MM.1S (cell line): ENCODE data around the gene MZB1.

Source experiments
- DNase-seq: peaks from one replicate; pipeline ENCODE4 v3.0.0-alpha.2; 2015
- H2AFZ ChIP-seq: fragments of 300-600 bp; sonication (generic); 2 replicates; pipeline ENCODE4 v1.6.0; 2016; ENCODE audit warnings: antibody characterized with exemption, low read length
- H3F3A ChIP-seq: fragments of 300-600 bp; sonication (generic); 2 replicates; pipeline ENCODE4 v1.6.1; 2016; ENCODE audit warnings: mild to moderate bottlenecking, antibody characterized with exemption, low read length, moderate library complexity, mixed read lengths; ENCODE audit not compliant: insufficient read depth
- H3K27ac ChIP-seq: fragments of 300-600 bp; sonication (generic); 2 replicates; pipeline ENCODE4 v1.5.1; 2016; ENCODE audit warnings: mild to moderate bottlenecking, low read length
- H3K27me3 ChIP-seq: fragments of 300-600 bp; sonication (generic); replicated peaks from 2 replicates; pipeline ENCODE4 v1.6.0; 2016; ENCODE audit warnings: low read length; ENCODE audit not compliant: insufficient read depth
- H3K36me3 ChIP-seq: fragments of 300-600 bp; sonication (generic); replicated peaks from 2 replicates; pipeline ENCODE4 v1.6.1; 2016; ENCODE audit warnings: mild to moderate bottlenecking, low read length, mixed read lengths; ENCODE audit not compliant: insufficient read depth
- H3K4me1 ChIP-seq: fragments of 300-600 bp; sonication (generic); 2 replicates; pipeline ENCODE4 v1.6.1; 2016; ENCODE audit warnings: low read length, mixed read lengths
- H3K4me2 ChIP-seq: fragments of 300-600 bp; sonication (generic); 2 replicates; pipeline ENCODE4 v1.6.0; 2016; ENCODE audit warnings: low read depth, low read length
- H3K4me3 ChIP-seq: fragments of 300-600 bp; sonication (generic); 2 replicates; pipeline ENCODE4 v1.5.1; 2016; ENCODE audit warnings: low read length, mixed read lengths
- H3K79me2 ChIP-seq: fragments of 300-600 bp; sonication (generic); 2 replicates; pipeline ENCODE4 v1.6.1; 2016; ENCODE audit warnings: mixed run types, low read length, mixed read lengths
- H3K9ac ChIP-seq: fragments of 300-600 bp; sonication (generic); 2 replicates; pipeline ENCODE4 v1.6.1; 2016; ENCODE audit warnings: low read length, mixed read lengths
- H3K9me2 ChIP-seq: fragments of 300-600 bp; sonication (generic); replicated peaks from 2 replicates; pipeline ENCODE4 v1.6.1; 2016; ENCODE audit warnings: mild to moderate bottlenecking, low read length, mixed read lengths; ENCODE audit not compliant: insufficient read depth
- H3K9me3 ChIP-seq: fragments of 300-600 bp; sonication (generic); replicated peaks from 2 replicates; pipeline ENCODE4 v1.6.1; 2016; ENCODE audit warnings: mild to moderate bottlenecking, low read length, mixed read lengths; ENCODE audit not compliant: insufficient read depth
- H4K20me1 ChIP-seq: fragments of 300-600 bp; sonication (generic); 2 replicates; pipeline ENCODE4 v1.6.1; 2016; ENCODE audit warnings: mild to moderate bottlenecking, low read length, moderate library complexity, mixed read lengths; ENCODE audit not compliant: insufficient read depth
- CTCF ChIP-seq: fragments of 300-600 bp; sonication (generic); IDR thresholded peaks from 2 replicates; pipeline ENCODE4 v1.5.1; 2016; ENCODE audit warnings: antibody characterized with exemption, low read length, mixed read lengths
- EZH2 ChIP-seq: fragments of 300-600 bp; sonication (generic); optimal IDR thresholded peaks from 2 replicates; pipeline ENCODE3; 2017; ENCODE audit warnings: low read depth, mild to moderate bottlenecking, antibody characterized with exemption, low read length, mixed read lengths
- EZH2phosphoT487 ChIP-seq: fragments of 300-600 bp; sonication (generic); IDR thresholded peaks from 2 replicates; pipeline ENCODE4 v1.6.1; 2018; ENCODE audit warnings: antibody characterized with exemption, low read length

MZB1 gene

GRCh38 chr5:139374909-139375308, 14.8 kb downstream of the MZB1 start:
- Histone ChIP-seq H3K36me3 (no peaks in the 10 kb centered on the region), H3K9ac (no peak overlapping the region), H4K20me1 (no peaks in the 10 kb centered on the region), H3K4me2 (no peak overlapping the region), H3K9me3 (no peaks in the 10 kb centered on the region), H3K4me1 (no peaks in the 10 kb centered on the region), H3K9me2 (no peaks in the 10 kb centered on the region), H3K79me2 (no peaks in the 10 kb centered on the region), H2AFZ (no peak overlapping the region), H3F3A (no peaks in the 10 kb centered on the region), H3K27me3 (no peaks in the 10 kb centered on the region), H3K27ac (no peak overlapping the region), H3K4me3 (no peak overlapping the region)
- DNase-seq, result no peak
- no peak for TF ChIP-seq EZH2phosphoT487
- no peak for TF ChIP-seq EZH2
- no peak for TF ChIP-seq CTCF

- Histone ChIP-seq H3K9me2 (no peaks in the 10 kb centered on the region), H3K36me3 (peaks cover 5% of the 10 kb centered on the region; the same call in 1 of the 2 replicates), H3F3A (no peaks in the 10 kb centered on the region; the same call in 1 of the 2 replicates), H3K27ac (no peak overlapping the region), H3K27me3 (no peaks in the 10 kb centered on the region), H3K4me1 (no peaks in the 10 kb centered on the region), H3K4me2 (no peak overlapping the region), H2AFZ (no peak overlapping the region), H4K20me1 (no peaks in the 10 kb centered on the region; the same call in 1 of the 2 replicates), H3K9ac (no peak overlapping the region), H3K4me3 (no peak overlapping the region), H3K79me2 (no peaks in the 10 kb centered on the region), H3K9me3 (no peaks in the 10 kb centered on the region)
- no peak for TF ChIP-seq EZH2
- TF ChIP-seq EZH2phosphoT487, result no peak
- TF ChIP-seq CTCF, result no peak
- no peak for DNase-seq
Measured at GRCh38 chr5:139371482-139372435, 18.0 kb downstream of the MZB1 start.

- Histone ChIP-seq H3K36me3 (peaks cover 8% of the 10 kb centered on the region; the same call in 1 of the 2 replicates), H3K27ac (no peak overlapping the region), H3K79me2 (no peaks in the 10 kb centered on the region), H3F3A (no peaks in the 10 kb centered on the region; the same call in 1 of the 2 replicates), H3K9me3 (no peaks in the 10 kb centered on the region), H4K20me1 (no peaks in the 10 kb centered on the region; the same call in 1 of the 2 replicates), H3K9ac (no peak overlapping the region), H3K27me3 (no peaks in the 10 kb centered on the region), H3K4me1 (no peaks in the 10 kb centered on the region), H3K4me3 (no peak overlapping the region), H3K9me2 (no peaks in the 10 kb centered on the region), H2AFZ (no peak overlapping the region), H3K4me2 (no peak overlapping the region)
- TF ChIP-seq EZH2phosphoT487 (no peak), CTCF (no peak), EZH2 (no peak)
- DNase-seq, result no peak
Measured at GRCh38 chr5:139369181-139369580, 20.5 kb downstream of the MZB1 start.
